Adrenal gland (tissue), 12 donors: ENCODE measurements around the gene OPCML. TPM values are rescaled to one million over a fixed set of nuclear protein-coding genes. Genes with fewer than 3 reads are reported as not detected.

Source experiments
- DNase-seq, 7 donors: peaks; one replicate each; pipeline ENCODE4 v3.0.0-alpha.2; 2019 to 2020
- H3K27ac ChIP-seq, 5 donors: fragments of 200-600 bp; sonication (generic) in 4 of 5; 1 replicate in 3 of 5; 2 replicates in 2 of 5; pipeline versions ENCODE4 v1.5.1 to v1.8.0; 2016 to 2020; ENCODE audit warnings: mild to moderate bottlenecking in 1 of 5
- H3K27me3 ChIP-seq: fragments of 200-600 bp; 2 replicates; pipeline ENCODE4 v1.8.0; 2021
- H3K36me3 ChIP-seq, 2 donors: fragments of 200-600 bp; replicated peaks in 1 of 2; 1 replicate in 1 of 2; 2 replicates in 1 of 2; pipeline versions ENCODE4 v1.5.1 to v1.8.0; 2018 to 2022
- H3K4me1 ChIP-seq, 2 donors: fragments of 200-600 bp; replicated peaks in 1 of 2; 1 replicate in 1 of 2; 2 replicates in 1 of 2; pipeline versions ENCODE4 v1.5.1 to v1.8.0; 2018 to 2021
- H3K4me3 ChIP-seq, 4 donors: fragments of 200-600 bp; sonication (generic) in 3 of 4; one replicate each; pipeline ENCODE4 v1.5.1; 2016 to 2018
- H3K9me3 ChIP-seq, 3 donors: fragments of 200-600 bp; sonication (generic) in 1 of 3; replicated peaks in 1 of 3; 1 replicate in 2 of 3; 2 replicates in 1 of 3; pipeline versions ENCODE4 v1.5.1 to v1.8.0; 2016 to 2021
- POLR2A ChIP-seq, 2 donors: fragments of 450-650 bp; IDR thresholded peaks; one replicate each; pipeline ENCODE4 v1.6.1; 2017; ENCODE audit warnings: antibody characterized with exemption in 2 of 2, mild to moderate bottlenecking in 2 of 2, moderate library complexity in 1 of 2
- WGBS, 4 donors: extraction: QIAGEN DNeasy Blood & Tissue Kit in 2 of 4; methylation state at CpG; one replicate each; pipeline versions ENCODE4 v1.1.5 to v1.1.7; 2013 to 2017; 5-methylcytosine and 5-hydroxymethylcytosine counted together
- intact Hi-C, 2 donors: fragments of 100-400 bp; cut with DNase I; formaldehyde crosslinking; loops; one replicate each; pipeline versions ENCODE4 v1.14.1 to v1.15.0; 2022 to 2023
- polyA plus RNA-seq, 3 donors: library from polyadenylated mRNA; stranded (reverse); fragments of 200-250 nt in 2 of 3; fragments of 350-450 nt in 1 of 3; fragmentation: Illumina TruSeq in 1 of 3; extraction: RNeasy Lipid Tissue Mini Kit (QIAGEN cat#74804) in 1 of 3; gene quantifications; one replicate each; pipeline ENCODE4 v1.2.3, GENCODE V29; 2013 to 2014
- total RNA-seq, 9 donors: library from RNA; depleted of rRNA in 4 of 9; stranded (reverse); fragments of >200 nt in 4 of 9; fragments of 120-200 nt in 1 of 9; fragmentation: NEBNext Ultra II Directional in 1 of 9; extraction: Animal tissue kit (Norgen Biotek cat#: 25700) in 1 of 9; gene quantifications; one replicate each; pipeline versions ENCODE4 v1.1.0 to v1.2.4, GENCODE V29; 2013 to 2023
- TF ChIP-seq, protein P1 (sequence below), 6 experiments: fragments of 450-650 bp in 4 of 6; fragments of 200-600 bp in 2 of 6; sonication (generic) in 1 of 6; IDR thresholded peaks; 1 replicate in 5 of 6; 2 replicates in 1 of 6; pipeline versions ENCODE4 v1.5.1 to v1.8.0; 2016 to 2021; ENCODE audit warnings: antibody characterized with exemption in 6 of 6, mild to moderate bottlenecking in 2 of 6, moderate library complexity in 1 of 6
- donor health status: healthy with polysubstance abuse.
- donor health status: Bipolar disorder and iron deficiency.
- donor health status: DM: yes; HTN: yes; CAD: no.
- donor health status: DM: no; HTN: no; CAD: no.
- donor health status: DM: no; HTN: no; CAD: no.
- donor health status: DM: yes; HTN: yes; CAD: no.

Gene OPCML
- total and polyA plus RNA-seq, 12 donors: 0.10 to 5.5 (median 0.72) TPM; not detected in 5

DNA sequence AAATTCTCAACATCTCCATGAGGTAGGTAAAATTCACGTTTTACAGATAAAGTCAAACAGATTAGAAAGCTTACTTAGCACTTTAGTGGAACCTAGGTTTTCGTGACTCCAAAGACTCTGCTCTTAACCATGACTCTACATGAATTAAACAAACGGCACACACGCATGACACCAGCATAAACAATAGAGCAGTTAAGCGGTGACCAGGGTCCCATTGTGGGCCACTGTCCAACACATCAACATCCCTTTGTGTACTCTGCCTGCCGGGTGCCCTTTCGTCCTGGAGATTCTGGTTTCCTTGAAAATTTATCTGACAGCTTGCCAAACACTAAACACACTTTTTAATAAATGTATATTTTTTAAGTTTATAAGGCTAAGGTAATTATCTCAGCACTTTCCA, 941.7 kb downstream of the OPCML start:
- no peaks in the 10 kb centered on the region for H3K36me3 ChIP-seq

DNA sequence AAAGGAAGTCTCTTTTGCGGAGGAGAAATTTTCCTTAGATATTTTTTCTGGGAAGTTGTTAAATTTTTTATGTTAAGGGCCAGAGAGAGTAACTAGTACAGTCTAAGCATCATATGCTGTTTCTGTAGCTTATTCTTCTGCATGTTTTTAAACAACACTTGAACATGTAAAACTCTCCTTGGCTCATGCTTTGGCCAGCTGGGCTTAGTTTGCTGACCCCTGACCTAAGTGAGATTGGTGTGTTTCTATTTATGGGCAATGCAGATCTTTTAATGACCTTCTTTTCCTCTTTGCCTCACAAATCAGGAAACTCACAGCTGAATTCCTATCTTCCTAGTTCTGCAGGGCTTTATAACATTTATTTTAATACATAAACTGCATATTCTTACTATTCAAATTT, 942.5 kb downstream of the OPCML start:
- 50 to 74% (median 62%) methylated on average over 1 of the region's 1 CpG for WGBS, 4 donors
- Histone ChIP-seq H3K36me3 (no peaks in the 10 kb centered on the region), H3K4me1 (no peaks in the 10 kb centered on the region), H3K27me3 (no peaks in the 10 kb centered on the region), H3K4me3 (no peak overlapping the region), H3K9me3 (no peaks in the 10 kb centered on the region), H3K27ac (no peak overlapping the region)
- TF ChIP-seq, protein P1, sequence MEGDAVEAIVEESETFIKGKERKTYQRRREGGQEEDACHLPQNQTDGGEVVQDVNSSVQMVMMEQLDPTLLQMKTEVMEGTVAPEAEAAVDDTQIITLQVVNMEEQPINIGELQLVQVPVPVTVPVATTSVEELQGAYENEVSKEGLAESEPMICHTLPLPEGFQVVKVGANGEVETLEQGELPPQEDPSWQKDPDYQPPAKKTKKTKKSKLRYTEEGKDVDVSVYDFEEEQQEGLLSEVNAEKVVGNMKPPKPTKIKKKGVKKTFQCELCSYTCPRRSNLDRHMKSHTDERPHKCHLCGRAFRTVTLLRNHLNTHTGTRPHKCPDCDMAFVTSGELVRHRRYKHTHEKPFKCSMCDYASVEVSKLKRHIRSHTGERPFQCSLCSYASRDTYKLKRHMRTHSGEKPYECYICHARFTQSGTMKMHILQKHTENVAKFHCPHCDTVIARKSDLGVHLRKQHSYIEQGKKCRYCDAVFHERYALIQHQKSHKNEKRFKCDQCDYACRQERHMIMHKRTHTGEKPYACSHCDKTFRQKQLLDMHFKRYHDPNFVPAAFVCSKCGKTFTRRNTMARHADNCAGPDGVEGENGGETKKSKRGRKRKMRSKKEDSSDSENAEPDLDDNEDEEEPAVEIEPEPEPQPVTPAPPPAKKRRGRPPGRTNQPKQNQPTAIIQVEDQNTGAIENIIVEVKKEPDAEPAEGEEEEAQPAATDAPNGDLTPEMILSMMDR (IDR thresholded peaks at IDR 0.05): no peak
- TF ChIP-seq POLR2A (IDR thresholded peaks at IDR 0.05): no peak
- no peak for DNase-seq
- intact Hi-C loops: no loop called here

More for the DNA sequence above, 941.7 kb downstream of the OPCML start:
- 74 to 84% (median 77%) methylated on average over 7 of the region's 7 CpGs for WGBS, 4 donors
- TF ChIP-seq, protein P1 (IDR thresholded peaks at IDR 0.05): no peak
- no peak for TF ChIP-seq POLR2A (IDR thresholded peaks at IDR 0.05)
- Histone ChIP-seq H3K27me3 (no peaks in the 10 kb centered on the region), H3K4me3 (no peak overlapping the region), H3K9me3 (no peaks in the 10 kb centered on the region), H3K27ac (no peak overlapping the region), H3K4me1 (no peaks in the 10 kb centered on the region)
- peak in 2 of 7 donors; percentile 18 to 52 for DNase-seq
- intact Hi-C loops: no loop called here

DNA sequence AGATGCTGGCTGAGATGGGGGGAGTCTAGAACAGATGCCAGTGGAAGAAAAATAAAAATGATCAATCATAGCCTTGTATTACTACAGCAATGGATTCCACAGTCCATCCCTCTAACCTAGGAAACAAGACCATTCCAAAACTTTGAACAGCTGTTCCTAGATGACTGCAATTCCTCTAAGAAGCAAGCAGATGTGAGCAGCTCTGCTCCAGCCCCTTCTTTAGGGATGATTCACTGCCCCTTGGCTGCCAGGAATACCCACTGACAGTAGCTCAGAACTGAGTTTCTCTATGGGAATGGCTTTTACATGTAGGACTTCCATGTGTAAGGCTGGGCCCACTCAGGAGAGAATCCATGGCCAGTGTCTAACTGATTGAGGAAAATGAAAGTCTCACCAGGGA, 943.9 kb downstream of the OPCML start:
- H3K9me3 ChIP-seq: no peaks in the 10 kb centered on the region
- intact Hi-C loops: no loop called here
- no peaks in the 10 kb centered on the region for H3K4me1 ChIP-seq
- no peak for DNase-seq
- H3K27ac ChIP-seq: no peak overlapping the region
- no peaks in the 10 kb centered on the region for H3K36me3 ChIP-seq
- no peaks in the 10 kb centered on the region for H3K27me3 ChIP-seq
- no peak overlapping the region for H3K4me3 ChIP-seq
- TF ChIP-seq, protein P1 (IDR thresholded peaks at IDR 0.05): no peak
- no peak for TF ChIP-seq POLR2A (IDR thresholded peaks at IDR 0.05)

DNA sequence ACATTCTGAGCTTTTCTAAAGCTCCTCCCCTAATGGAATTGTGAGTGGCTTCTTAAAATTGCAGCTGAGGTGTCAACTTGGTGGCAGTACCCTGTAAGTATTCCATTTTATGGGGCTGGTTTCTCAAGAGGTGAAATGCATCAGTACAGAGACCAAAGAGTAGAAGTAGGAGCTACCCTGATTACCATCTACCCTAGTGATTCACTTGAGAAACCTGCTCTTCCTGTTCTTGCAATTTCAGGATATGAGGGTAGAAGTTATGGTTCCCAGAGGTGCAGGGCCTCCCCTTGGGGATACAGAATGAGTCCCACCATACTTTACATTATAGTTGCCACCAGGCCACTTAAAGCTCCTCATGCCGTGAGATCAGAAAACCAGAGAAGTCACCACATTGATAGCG, 944.6 kb downstream of the OPCML start:
- no peak for DNase-seq
- Histone ChIP-seq H3K4me1 (no peaks in the 10 kb centered on the region), H3K27ac (no peak overlapping the region), H3K27me3 (no peaks in the 10 kb centered on the region), H3K36me3 (no peaks in the 10 kb centered on the region), H3K9me3 (no peaks in the 10 kb centered on the region), H3K4me3 (no peak overlapping the region)
- 91 to 94% (median 92%) methylated on average over 2 of the region's 2 CpGs for WGBS, 4 donors
- TF ChIP-seq POLR2A (IDR thresholded peaks at IDR 0.05): no peak
- TF ChIP-seq, protein P1 (IDR thresholded peaks at IDR 0.05): no peak
- intact Hi-C loops: no loop called here
